Measurements from ENCODE around the gene INSL3. TPM values are rescaled to one million over a fixed set of nuclear protein-coding genes. Genes with fewer than 3 reads are reported as not detected.

Gene INSL3
- total and polyA plus RNA-seq, 2 of the 13 experiments (the other 11 are each of a cell fraction or from before 2014, with no cell fraction given) = 0.30 TPM; not detected in 1

DNA sequence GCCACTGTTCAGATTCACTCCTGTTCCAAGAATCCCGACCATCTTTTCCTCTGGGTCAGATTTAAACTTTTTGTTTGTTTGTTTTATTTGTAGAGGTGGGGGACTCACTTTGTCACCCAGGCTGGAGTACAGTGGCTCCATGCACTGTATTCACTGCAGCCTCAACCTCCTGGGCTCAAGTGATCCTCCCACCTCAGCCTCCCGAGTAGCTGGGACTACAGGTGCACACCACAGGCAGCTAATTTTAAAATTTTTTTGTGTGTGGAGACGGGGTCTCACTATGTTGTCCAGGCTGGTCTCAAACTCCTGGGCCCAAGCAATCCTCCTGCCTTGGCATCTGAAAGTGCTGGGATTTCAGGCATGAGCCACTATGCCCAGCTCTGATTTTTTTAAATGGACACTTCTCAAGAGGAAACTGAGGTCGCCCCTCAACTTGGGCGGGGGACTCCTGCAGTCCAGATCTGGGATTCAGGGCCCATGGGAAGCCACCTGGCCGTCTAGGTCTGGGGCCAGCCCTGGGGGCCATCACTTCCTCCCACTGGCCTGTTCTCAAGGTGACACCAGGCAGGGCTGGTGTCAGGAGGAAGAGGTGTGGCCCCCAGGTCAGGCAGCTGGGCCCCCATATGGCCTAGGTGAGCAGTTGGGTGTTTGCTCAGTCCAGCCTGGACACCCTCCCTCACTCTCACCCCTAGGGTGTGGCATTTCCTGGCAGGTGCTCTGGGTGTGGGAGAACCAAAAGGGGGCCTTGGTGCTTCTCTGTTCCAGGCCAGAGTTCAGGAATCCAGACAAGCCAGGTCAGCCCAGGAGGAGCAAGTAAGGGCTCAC lies 25.1 kb downstream of the INSL3 start (continued):
- TF ChIP-seq ZNF407 (CRISPR knock-in tag; IDR thresholded peaks at IDR 0.05; ENCODE audit: not compliant biosample characterization) (no peak), RBM22 (optimal IDR thresholded peaks at IDR 0.05; ENCODE audit: low read length) (no peak), AFF4 (CRISPR knock-in tag; IDR thresholded peaks at IDR 0.05) (no peak), FOXK2 (IDR thresholded peaks at IDR 0.05) (no peak), ZNF597 (CRISPR knock-in tag; IDR thresholded peaks at IDR 0.05) (no peak), TFDP1 (CRISPR knock-in tag; IDR thresholded peaks at IDR 0.05; ENCODE audit: borderline replicate concordance) (no peak), POLR2A (IDR thresholded peaks at IDR 0.05; ENCODE audit: insufficient read depth in 1 of 2, low read depth in 2 of 2, low read length in 2 of 2) (no peak), IKZF4 (CRISPR knock-in tag; IDR thresholded peaks at IDR 0.05; ENCODE audit: borderline replicate concordance, low read depth, not compliant biosample characterization) (no peak), CHD2 (IDR thresholded peaks at IDR 0.05; ENCODE audit: low read depth, low read length) (no peak), ZNF34 (CRISPR knock-in tag; IDR thresholded peaks at IDR 0.05; ENCODE audit: borderline replicate concordance) (no peak), SIX1 (CRISPR knock-in tag; IDR thresholded peaks at IDR 0.05; ENCODE audit: borderline replicate concordance) (no peak)
- TF ChIP-seq, protein P1, sequence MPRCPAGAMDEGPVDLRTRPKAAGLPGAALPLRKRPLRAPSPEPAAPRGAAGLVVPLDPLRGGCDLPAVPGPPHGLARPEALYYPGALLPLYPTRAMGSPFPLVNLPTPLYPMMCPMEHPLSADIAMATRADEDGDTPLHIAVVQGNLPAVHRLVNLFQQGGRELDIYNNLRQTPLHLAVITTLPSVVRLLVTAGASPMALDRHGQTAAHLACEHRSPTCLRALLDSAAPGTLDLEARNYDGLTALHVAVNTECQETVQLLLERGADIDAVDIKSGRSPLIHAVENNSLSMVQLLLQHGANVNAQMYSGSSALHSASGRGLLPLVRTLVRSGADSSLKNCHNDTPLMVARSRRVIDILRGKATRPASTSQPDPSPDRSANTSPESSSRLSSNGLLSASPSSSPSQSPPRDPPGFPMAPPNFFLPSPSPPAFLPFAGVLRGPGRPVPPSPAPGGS (CRISPR knock-in tag; IDR thresholded peaks at IDR 0.05) = no peak
